ENCODE data around the gene SMAD2. TPM values are rescaled to one million over a fixed set of nuclear protein-coding genes. Genes with fewer than 3 reads are reported as not detected.

The SMAD2 gene
- polyA plus RNA-seq, 4 donors, result 76.0 to 108 (median 98.1) TPM

GRCh38 chr18:47899107-47899840 lies 31.2 kb downstream of the SMAD2 start:
- no peak for DNase-seq (ENCODE audit: low read depth in 4 of 4, low spot score in 3 of 4)

GRCh38 chr18:47898696-47899095 lies 31.8 kb downstream of the SMAD2 start:
- no peak for DNase-seq (ENCODE audit: low read depth in 4 of 4, low spot score in 3 of 4)

- DNase-seq (ENCODE audit: low read depth in 4 of 4, low spot score in 3 of 4), result no peak
These were observed 32.4 kb downstream of the SMAD2 start for GRCh38 chr18:47898055-47898454.

- no peak for DNase-seq (ENCODE audit: low read depth in 4 of 4, low spot score in 3 of 4)
These were observed 34.8 kb downstream of the SMAD2 start for GRCh38 chr18:47895565-47896250.

GRCh38 chr18:47893939-47894699 lies 36.3 kb downstream of the SMAD2 start:
- DNase-seq (ENCODE audit: low read depth in 4 of 4, low spot score in 3 of 4), result no peak

- DNase-seq (ENCODE audit: low read depth in 4 of 4, low spot score in 3 of 4), result peak in 3 of 4 donors; percentile 20 to 48 (median 47)
These were observed 37.4 kb downstream of the SMAD2 start for GRCh38 chr18:47893047-47893446.

GRCh38 chr18:47888156-47888555 lies 42.3 kb downstream of the SMAD2 start:
- no peak for DNase-seq (ENCODE audit: low read depth in 4 of 4, low spot score in 3 of 4)

GRCh38 chr18:47887227-47887626 lies 43.2 kb downstream of the SMAD2 start:
- DNase-seq (ENCODE audit: low read depth in 4 of 4, low spot score in 3 of 4), result no peak

- no peak for DNase-seq (ENCODE audit: low read depth in 4 of 4, low spot score in 3 of 4)
These were observed 46.6 kb downstream of the SMAD2 start for GRCh38 chr18:47883771-47884413.

- DNase-seq (ENCODE audit: low read depth in 4 of 4, low spot score in 3 of 4), result no peak
These were observed 47.8 kb downstream of the SMAD2 start for GRCh38 chr18:47882641-47883040.

GRCh38 chr18:47881752-47882455 lies 48.6 kb downstream of the SMAD2 start:
- no peak for DNase-seq (ENCODE audit: low read depth in 4 of 4, low spot score in 3 of 4)

- DNase-seq (ENCODE audit: low read depth in 4 of 4, low spot score in 3 of 4), result no peak
These were observed 49.4 kb downstream of the SMAD2 start for GRCh38 chr18:47881042-47881441.

- no peak for DNase-seq (ENCODE audit: low read depth in 4 of 4, low spot score in 3 of 4)
These were observed 52.6 kb downstream of the SMAD2 start for GRCh38 chr18:47877892-47878291.

GRCh38 chr18:47876813-47877212 lies 53.6 kb downstream of the SMAD2 start:
- DNase-seq (ENCODE audit: low read depth in 4 of 4, low spot score in 3 of 4), result no peak

GRCh38 chr18:47873625-47874024 lies 56.8 kb downstream of the SMAD2 start:
- no peak for DNase-seq (ENCODE audit: low read depth in 4 of 4, low spot score in 3 of 4)

GRCh38 chr18:47872426-47872825 lies 58.0 kb downstream of the SMAD2 start:
- DNase-seq (ENCODE audit: low read depth in 4 of 4, low spot score in 3 of 4), result no peak

- DNase-seq (ENCODE audit: low read depth in 4 of 4, low spot score in 3 of 4), result no peak
These were observed 59.2 kb downstream of the SMAD2 start for GRCh38 chr18:47871288-47871687.

- DNase-seq (ENCODE audit: low read depth in 4 of 4, low spot score in 3 of 4), result no peak
These were observed 59.9 kb downstream of the SMAD2 start for GRCh38 chr18:47870605-47871004.

GRCh38 chr18:47868744-47869143 lies 61.7 kb downstream of the SMAD2 start:
- no peak for DNase-seq (ENCODE audit: low read depth in 4 of 4, low spot score in 3 of 4)

GRCh38 chr18:47865183-47865582 lies 65.3 kb downstream of the SMAD2 start:
- DNase-seq (ENCODE audit: low read depth in 4 of 4, low spot score in 3 of 4), result no peak
